ENCODE measurements around the gene IMPACT. TPM values are rescaled to one million over a fixed set of nuclear protein-coding genes. Genes with fewer than 3 reads are reported as not detected.

Gene IMPACT
- total RNA-seq, 1 donor from 2014 or later, result 38.2 TPM

GRCh38 chr18:24461996-24462395 is 35.5 kb downstream of the IMPACT start:
- Histone ChIP-seq H3K27me3 (no peaks in the 10 kb centered on the region), H3K4me1 (no peaks in the 10 kb centered on the region), H3K27ac (no peak overlapping the region), H3K36me3 (no peaks in the 10 kb centered on the region), H3K9me3 (no peaks in the 10 kb centered on the region), H3K4me3 (no peak overlapping the region)
- DNase-seq (ENCODE audit: low spot score in 2 of 2), result no peak
- intact Hi-C loops (cut with DNase I), result no loop called here
- TF ChIP-seq CTCF (IDR thresholded peaks at IDR 0.05), result no peak

GRCh38 chr18:24462838-24463775 is 36.6 kb downstream of the IMPACT start:
- Histone ChIP-seq H3K4me3 (no peak overlapping the region), H3K9me3 (no peaks in the 10 kb centered on the region), H3K27ac (no peak overlapping the region), H3K4me1 (no peaks in the 10 kb centered on the region), H3K27me3 (no peaks in the 10 kb centered on the region), H3K36me3 (no peaks in the 10 kb centered on the region)
- TF ChIP-seq CTCF (IDR thresholded peaks at IDR 0.05), result no peak
- intact Hi-C loops (cut with DNase I), result no loop called here
- no peak for DNase-seq (ENCODE audit: low spot score in 2 of 2)

- intact Hi-C loops (cut with DNase I), result no loop called here
- Histone ChIP-seq H3K36me3 (no peaks in the 10 kb centered on the region), H3K4me3 (no peak overlapping the region), H3K9me3 (no peaks in the 10 kb centered on the region), H3K27ac (no peak overlapping the region), H3K4me1 (no peaks in the 10 kb centered on the region), H3K27me3 (no peaks in the 10 kb centered on the region)
- DNase-seq (ENCODE audit: low spot score in 2 of 2), result no peak
- TF ChIP-seq CTCF (IDR thresholded peaks at IDR 0.05), result no peak
Observed at GRCh38 chr18:24465486-24465885, 39.0 kb downstream of the IMPACT start.

- H3K4me3 ChIP-seq, result no peak overlapping the region
- intact Hi-C loops (cut with DNase I), result no loop called here
- no peak for TF ChIP-seq CTCF (IDR thresholded peaks at IDR 0.05)
- H3K9me3 ChIP-seq, result no peaks in the 10 kb centered on the region
- no peaks in the 10 kb centered on the region for H3K27me3 ChIP-seq
- no peaks in the 10 kb centered on the region for H3K4me1 ChIP-seq
- no peak overlapping the region for H3K27ac ChIP-seq
- no peak for DNase-seq (ENCODE audit: low spot score in 2 of 2)
- H3K36me3 ChIP-seq, result no peaks in the 10 kb centered on the region
Observed at GRCh38 chr18:24466771-24467170, 40.3 kb downstream of the IMPACT start.

GRCh38 chr18:24470022-24470618 is 43.6 kb downstream of the IMPACT start:
- H3K4me1 ChIP-seq, result no peaks in the 10 kb centered on the region
- no peak overlapping the region for H3K4me3 ChIP-seq
- no peak overlapping the region for H3K27ac ChIP-seq
- intact Hi-C loops (cut with DNase I), result no loop called here
- H3K9me3 ChIP-seq, result no peaks in the 10 kb centered on the region
- DNase-seq (ENCODE audit: low spot score in 2 of 2), result no peak
- no peaks in the 10 kb centered on the region for H3K27me3 ChIP-seq
- no peak for TF ChIP-seq CTCF (IDR thresholded peaks at IDR 0.05)
- no peaks in the 10 kb centered on the region for H3K36me3 ChIP-seq

All from ascending aorta (tissue), 2 donors.